Loucy (cell line): ENCODE measurements around the gene CUL1.

Experiments
- EZH2phosphoT487 ChIP-seq: fragments of 200-600 bp; IDR thresholded peaks from 2 replicates; pipeline ENCODE4 v1.6.1; 2018; ENCODE audit warnings: antibody characterized with exemption, mild to moderate bottlenecking, moderate library complexity, borderline replicate concordance
- TF ChIP-seq, protein P1 (sequence below): fragments of 200-600 bp; sonication (generic); conservative IDR thresholded peaks from 2 replicates; pipeline ENCODE4 v1.5.1; 2014; ENCODE audit warnings: mild to moderate bottlenecking, antibody characterized with exemption, low read length

DNA sequence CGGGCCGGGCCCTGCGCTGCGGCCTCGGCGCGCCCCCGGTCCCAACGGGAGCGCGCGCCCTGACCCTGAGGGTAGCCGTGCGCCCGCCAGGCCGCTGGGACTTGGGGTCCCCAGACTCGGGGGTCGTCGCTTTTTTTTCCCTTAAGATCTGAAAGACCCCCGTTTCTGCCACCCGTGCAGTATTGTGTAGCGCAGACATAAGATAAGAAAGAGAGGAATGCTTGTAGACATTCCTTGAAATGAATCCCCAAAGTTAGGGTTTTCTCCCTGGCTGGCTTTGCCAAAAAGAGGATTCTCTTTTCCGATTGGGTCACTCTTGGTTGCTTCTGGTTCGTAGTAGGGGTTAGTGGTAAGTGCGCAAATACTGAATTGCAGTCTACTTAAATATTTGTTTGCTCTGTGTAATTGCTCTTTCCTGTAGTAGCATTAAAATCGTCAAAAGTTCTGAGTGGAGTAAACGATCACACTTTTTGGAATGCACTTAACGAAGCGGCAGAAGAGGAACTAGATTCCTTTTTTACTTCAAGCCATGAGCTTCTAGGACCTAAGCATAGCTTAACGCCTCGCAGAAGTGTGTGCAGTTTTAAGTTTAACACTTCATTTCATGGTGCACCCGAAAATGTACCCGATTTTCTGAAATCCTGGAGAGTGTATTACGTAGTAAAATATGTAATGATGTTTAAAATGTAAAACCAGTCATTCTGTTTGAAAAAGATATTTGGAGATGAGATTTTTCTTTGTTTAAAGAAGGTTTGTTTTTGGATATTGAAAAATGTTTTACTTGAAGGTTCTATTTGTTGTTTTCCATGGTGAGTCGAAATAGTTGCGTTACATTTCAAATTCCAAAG, 1.3 kb downstream of the CUL1 start:
- TF ChIP-seq, protein P1, sequence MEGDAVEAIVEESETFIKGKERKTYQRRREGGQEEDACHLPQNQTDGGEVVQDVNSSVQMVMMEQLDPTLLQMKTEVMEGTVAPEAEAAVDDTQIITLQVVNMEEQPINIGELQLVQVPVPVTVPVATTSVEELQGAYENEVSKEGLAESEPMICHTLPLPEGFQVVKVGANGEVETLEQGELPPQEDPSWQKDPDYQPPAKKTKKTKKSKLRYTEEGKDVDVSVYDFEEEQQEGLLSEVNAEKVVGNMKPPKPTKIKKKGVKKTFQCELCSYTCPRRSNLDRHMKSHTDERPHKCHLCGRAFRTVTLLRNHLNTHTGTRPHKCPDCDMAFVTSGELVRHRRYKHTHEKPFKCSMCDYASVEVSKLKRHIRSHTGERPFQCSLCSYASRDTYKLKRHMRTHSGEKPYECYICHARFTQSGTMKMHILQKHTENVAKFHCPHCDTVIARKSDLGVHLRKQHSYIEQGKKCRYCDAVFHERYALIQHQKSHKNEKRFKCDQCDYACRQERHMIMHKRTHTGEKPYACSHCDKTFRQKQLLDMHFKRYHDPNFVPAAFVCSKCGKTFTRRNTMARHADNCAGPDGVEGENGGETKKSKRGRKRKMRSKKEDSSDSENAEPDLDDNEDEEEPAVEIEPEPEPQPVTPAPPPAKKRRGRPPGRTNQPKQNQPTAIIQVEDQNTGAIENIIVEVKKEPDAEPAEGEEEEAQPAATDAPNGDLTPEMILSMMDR: no peak
- TF ChIP-seq EZH2phosphoT487: no peak
